ENCODE data around the gene CHKB. TPM values are rescaled to one million over a fixed set of nuclear protein-coding genes. Genes with fewer than 3 reads are reported as not detected.
A peak's percentile ranks its signal among the peaks of the same experiment; 100 is the strongest.

Gene CHKB
- total and polyA plus RNA-seq, 2 of the 8 experiments (the other 6 are each of a cell fraction or from before 2014, with no cell fraction given) = 27.9 to 42.2 TPM

GRCh38 chr22:50529416-50529896, 53.2 kb downstream of the CHKB start:
- Histone ChIP-seq H2BK12ac (ENCODE audit: low read depth, low read length) (no peak overlapping the region), H3K79me2 (ENCODE audit: control insufficient read depth in 1 of 2, insufficient read depth in 2 of 2, low read length in 2 of 2) (no peaks in the 10 kb centered on the region), H3K23me2 (ENCODE audit: low read depth, low read length) (peaks cover 34% of the 10 kb centered on the region; the same call in 1 of the 2 replicates), H3K4ac (replicated peaks; ENCODE audit: insufficient read length, low read depth, low read length) (no peak overlapping the region), H4K91ac (replicated peaks; ENCODE audit: insufficient read length, low read length) (peak overlapping the region; percentile 42), H3K18ac (ENCODE audit: extremely low read depth, low read length) (no peak overlapping the region), H4K20me1 (replicated peaks in 1 of 2; ENCODE audit: control insufficient read depth in 1 of 2, insufficient read depth in 2 of 2, low read length in 2 of 2) (peaks cover 5 to 19% of the 10 kb centered on the region in 2 experiments), H3K79me1 (ENCODE audit: low read depth, low read length) (no peaks in the 10 kb centered on the region), H2AFZ (ENCODE audit: low read length) (no peak overlapping the region), H3K4me3 (ENCODE audit: extremely low read depth in 1 of 4, insufficient read depth in 2 of 4, low read depth in 3 of 4, low read length in 4 of 4) (peak overlapping the region in 1 of 4 experiments; percentile 68; a peak in 2 of 8 replicates), H3K56ac (replicated peaks; ENCODE audit: insufficient read length, low read depth, low read length) (no peak overlapping the region), H3K9ac (replicated peaks in 1 of 4; ENCODE audit: extremely low read depth in 1 of 4, low read depth in 3 of 4, low read length in 3 of 4) (no peak overlapping the region), H2AK5ac (ENCODE audit: low read depth, low read length) (no peak overlapping the region; the same call in 1 of the 2 replicates), H2BK120ac (replicated peaks; ENCODE audit: low read depth, low read length) (no peak overlapping the region), H4K5ac (ENCODE audit: insufficient read length, low read depth, low read length) (no peak overlapping the region), H3K27ac (ENCODE audit: low read depth, low read length) (no peak overlapping the region), H4K8ac (ENCODE audit: extremely low read depth, insufficient read depth, low read length) (peak overlapping the region; percentile 94), H3K4me2 (ENCODE audit: insufficient read depth in 1 of 2, low read depth in 2 of 2, low read length in 2 of 2) (peak overlapping the region in 1 of 2 experiments; percentile 92; a peak in 2 of 4 replicates), H2BK20ac (ENCODE audit: low read length) (no peak overlapping the region), H3K36me3 (ENCODE audit: control insufficient read depth in 2 of 4, insufficient read depth in 4 of 4, low read length in 3 of 4) (no peaks in the 10 kb centered on the region), H3K9me3 (ENCODE audit: insufficient read depth in 2 of 2, low read depth in 1 of 2, low read length in 1 of 2) (no peaks in the 10 kb centered on the region), H3K27me3 (replicated peaks in 1 of 4; ENCODE audit: control insufficient read depth in 3 of 4, extremely low read depth in 1 of 4, insufficient read depth in 3 of 4, low read length in 3 of 4) (peaks cover 43 to 70% (median 60%) of the 10 kb centered on the region in 4 experiments), H3K4me1 (replicated peaks in 1 of 4; ENCODE audit: control insufficient read depth in 3 of 4, insufficient read depth in 4 of 4, low read length in 3 of 4) (peaks cover 0 to 26% (median 11%) of the 10 kb centered on the region in 4 experiments; a peak in 5 of 7 replicates), H2BK5ac (ENCODE audit: low read depth, low read length) (no peak overlapping the region), H3K14ac (ENCODE audit: insufficient read length) (no peak overlapping the region), H2BK15ac (ENCODE audit: low read length) (no peak overlapping the region), H3K23ac (ENCODE audit: insufficient read length) (no peak overlapping the region)
- ChIA-PET CTCF (ENCODE audit: partially characterized antibody) (interaction anchor here (1.0 to 1.3 kb wide), 2 partner anchors 9 to 76 kb away, joined by 3 read pairs; no protein-coding TSS in a partner anchor), POLR2A (ENCODE audit: partially characterized antibody) (interaction anchor here (1.4 to 1.5 kb wide), 2 partner anchors 21 to 26 kb away, joined by 3 to 7 read pairs; partner anchors contain the start of genes LMF2 and NCAPH2)
- TF ChIP-seq, protein P1, sequence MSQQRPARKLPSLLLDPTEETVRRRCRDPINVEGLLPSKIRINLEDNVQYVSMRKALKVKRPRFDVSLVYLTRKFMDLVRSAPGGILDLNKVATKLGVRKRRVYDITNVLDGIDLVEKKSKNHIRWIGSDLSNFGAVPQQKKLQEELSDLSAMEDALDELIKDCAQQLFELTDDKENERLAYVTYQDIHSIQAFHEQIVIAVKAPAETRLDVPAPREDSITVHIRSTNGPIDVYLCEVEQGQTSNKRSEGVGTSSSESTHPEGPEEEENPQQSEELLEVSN (IDR thresholded peaks at IDR 0.05) = no peak; the same call in 1 of the 2 replicates
- peak; percentile 77 for TF ChIP-seq MAX (IDR thresholded peaks at IDR 0.05)
- TF ChIP-seq EZH2 (IDR thresholded peaks at IDR 0.05; ENCODE audit: low read depth, low read length, severe bottlenecking) = peak; percentile 80
- TF ChIP-seq SUZ12 (IDR thresholded peaks at IDR 0.05; ENCODE audit: low read length) = no peak; the same call in none of the 2 replicates
- no peak for TF ChIP-seq BRCA1 (IDR thresholded peaks at IDR 0.05; ENCODE audit: low read depth, low read length)
- WGBS, 2 experiments (ENCODE audit: extremely low coverage in 1 of 2, insufficient coverage in 1 of 2, insufficient read length in 1 of 2, insufficient replicate concordance in 2 of 2, low coverage in 1 of 2, low lambda C conversion rate in 2 of 2, missing lambda C conversion rate in 1 of 2) = 47% methylated on average over 42 of the region's 50 CpGs; no CpG with 5 or more reads in 1 of the 2 experiments
- FAIRE-seq (no peak), DNase-seq (ENCODE audit: low read depth in 1 of 2, low spot score in 2 of 2) (peak in 1 of 2 experiments; percentile 72)
